Gastrocnemius medialis (tissue), 4 donors: ENCODE results near the gene TPRKB. TPM values are rescaled to one million over a fixed set of nuclear protein-coding genes. Genes with fewer than 3 reads are reported as not detected.

Experiments
- ATAC-seq, 2 donors: fragments of 150-250 bp; one replicate each; pipeline ENCODE4 v1.9.1; 2016
- DNase-seq, 2 donors: peaks; one replicate each; pipeline ENCODE4 v3.0.0-alpha.2; 2019
- H3K27ac ChIP-seq, 4 donors: fragments of 200-600 bp; sonication (generic); 1 replicate in 1 of 4; 2 replicates in 3 of 4; pipeline ENCODE4 v1.5.1; 2016 to 2018; ENCODE audit warnings: mild to moderate bottlenecking in 2 of 4, moderate library complexity in 1 of 4
- H3K27me3 ChIP-seq, 3 donors: fragments of 200-600 bp; sonication (generic) in 2 of 3; 1 replicate in 1 of 3; 2 replicates in 2 of 3; pipeline versions ENCODE4 v1.5.1 to v1.6.0; 2016 to 2019; ENCODE audit warnings: mild to moderate bottlenecking in 1 of 3, moderate library complexity in 1 of 3
- H3K36me3 ChIP-seq, 2 donors: fragments of 200-600 bp; sonication (generic) in 1 of 2; one replicate each; pipeline ENCODE4 v1.5.1; 2017 to 2018
- H3K4me1 ChIP-seq, 2 donors: fragments of 200-600 bp; sonication (generic) in 1 of 2; one replicate each; pipeline ENCODE4 v1.5.1; 2016 to 2017; ENCODE audit warnings: mild to moderate bottlenecking in 2 of 2
- H3K4me3 ChIP-seq, 4 donors: fragments of 200-600 bp; sonication (generic) in 3 of 4; 1 replicate in 1 of 4; 2 replicates in 3 of 4; pipeline ENCODE4 v1.5.1; 2016 to 2019; ENCODE audit warnings: mild to moderate bottlenecking in 2 of 4
- H3K9me3 ChIP-seq, 3 donors: fragments of 200-600 bp; sonication (generic) in 2 of 3; 1 replicate in 1 of 3; 2 replicates in 2 of 3; pipeline ENCODE4 v1.5.1; 2016 to 2019
- CTCF ChIP-seq, 5 experiments: fragments of 450-650 bp in 3 of 5; fragments of 200-600 bp in 2 of 5; sonication (generic) in 2 of 5; IDR thresholded peaks in 4 of 5; conservative IDR thresholded peaks in 1 of 5; 1 replicate in 4 of 5; 2 replicates in 1 of 5; pipeline ENCODE4 v1.5.1; 2016 to 2019; ENCODE audit warnings: antibody characterized with exemption in 5 of 5, mild to moderate bottlenecking in 3 of 5, moderate library complexity in 3 of 5
- POLR2A ChIP-seq, 2 donors: fragments of 450-650 bp; IDR thresholded peaks; one replicate each; pipeline ENCODE4 v1.6.1; 2017; ENCODE audit warnings: antibody characterized with exemption in 2 of 2, mild to moderate bottlenecking in 2 of 2, moderate library complexity in 2 of 2
- in situ Hi-C, 4 donors: fragments of 200-750 bp; cut with MboI; loops; one replicate each; pipeline versions ENCODE4 v1.15.0 to v1.8.0; 2017; ENCODE audit warnings: low sequenced_read_pairs in 4 of 4
- intact Hi-C: fragments of 100-400 bp; cut with DNase I; formaldehyde crosslinking; loops from one replicate; pipeline ENCODE4 v1.15.1; 2023; ENCODE audit warnings: low total_unique reads
- total RNA-seq, 4 donors: library from RNA; depleted of rRNA; stranded (reverse); fragments of >200 nt; gene quantifications; one replicate each; pipeline versions ENCODE4 v1.1.0 to v1.2.3, GENCODE V29; 2016

Gene TPRKB
- total RNA-seq, 4 donors from 2014 or later = 49.4 to 90.1 (median 55.9) TPM

DNA sequence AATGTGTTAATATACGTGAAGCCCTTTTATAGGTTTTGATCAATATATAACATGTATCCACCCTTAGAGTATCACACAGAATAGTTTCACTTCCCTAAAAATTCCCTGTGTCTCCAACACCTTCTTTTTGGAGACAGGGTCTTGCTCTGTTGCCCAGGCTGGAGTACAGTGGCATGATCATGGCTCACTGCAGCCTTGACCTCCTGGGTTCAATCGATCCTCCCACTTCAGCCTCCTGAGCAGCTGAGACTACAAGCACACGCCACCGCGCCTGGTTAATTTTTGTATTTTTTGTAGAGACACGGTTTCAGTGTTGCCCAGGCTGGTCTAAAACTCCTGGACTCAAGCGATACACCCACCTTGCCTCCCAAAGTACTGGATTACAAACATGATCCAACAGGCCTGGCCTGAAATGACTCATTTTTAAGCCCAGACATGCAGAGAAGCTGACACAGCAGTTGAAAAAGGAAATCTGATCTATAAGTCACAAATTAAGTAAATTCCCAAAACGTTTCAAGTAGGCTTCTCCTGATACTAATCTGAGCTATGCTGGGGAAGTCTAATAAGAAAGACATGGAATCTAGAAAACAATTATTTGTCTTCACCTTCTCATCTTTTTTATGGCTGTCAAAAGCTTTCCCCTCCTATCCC, 39.8 kb upstream of the TPRKB start:
- H3K4me1 ChIP-seq = peaks cover 13 to 15% of the 10 kb centered on the region in 2 donors
- TF ChIP-seq CTCF (IDR thresholded peaks at IDR 0.05 in 4 of 5, conservative IDR thresholded peaks at IDR 0.05 in 1 of 5) (no peak), POLR2A (IDR thresholded peaks at IDR 0.05) (no peak)
- ATAC-seq (no peak), DNase-seq (no peak)
- H3K27me3 ChIP-seq = no peaks in the 10 kb centered on the region
- intact Hi-C loops (loop anchor here (10.0 kb wide), 1 partner anchor 82 kb away; no protein-coding TSS in a partner anchor), in situ Hi-C loops (loop anchor here in 2 of 4 donors (25.0 kb wide), 1 partner anchor 90 kb away; no protein-coding TSS in a partner anchor)
- no peak overlapping the region for H3K4me3 ChIP-seq
- no peaks in the 10 kb centered on the region for H3K9me3 ChIP-seq
- peaks cover 0 to 51% of the 10 kb centered on the region in 2 donors for H3K36me3 ChIP-seq
- H3K27ac ChIP-seq = no peak overlapping the region

DNA sequence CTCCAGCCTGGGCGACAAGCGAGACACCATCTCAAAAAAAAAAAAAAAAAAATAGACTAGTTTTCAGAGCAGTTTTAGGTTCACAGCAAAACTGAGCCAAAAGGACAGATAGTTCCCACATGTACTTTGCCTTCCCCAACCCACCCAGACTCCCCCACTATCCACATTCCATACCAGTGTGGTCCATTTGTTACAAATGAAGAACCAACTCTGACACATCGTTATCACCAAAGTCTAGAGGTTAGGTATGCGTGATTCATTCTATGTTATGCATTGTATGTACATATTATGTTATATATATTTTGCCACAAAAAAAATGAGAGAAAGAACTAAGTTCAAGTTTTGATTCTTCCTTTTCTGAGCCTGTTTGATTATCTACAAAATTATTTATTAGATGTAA, 39.2 kb upstream of the TPRKB start:
- Histone ChIP-seq H3K4me3 (no peak overlapping the region), H3K27me3 (no peaks in the 10 kb centered on the region), H3K27ac (no peak overlapping the region), H3K36me3 (peaks cover 0 to 55% of the 10 kb centered on the region in 2 donors), H3K9me3 (no peaks in the 10 kb centered on the region), H3K4me1 (peaks cover 13 to 15% of the 10 kb centered on the region in 2 donors)
- ATAC-seq (no peak), DNase-seq (no peak)
- TF ChIP-seq POLR2A (IDR thresholded peaks at IDR 0.05) (no peak), CTCF (IDR thresholded peaks at IDR 0.05 in 4 of 5, conservative IDR thresholded peaks at IDR 0.05 in 1 of 5) (no peak)
- in situ Hi-C loops = loop anchor here in 2 of 4 donors (25.0 kb wide), 1 partner anchor 89 kb away; no protein-coding TSS in a partner anchor
- intact Hi-C loops = loop anchor here (10.0 kb wide), 1 partner anchor 82 kb away; no protein-coding TSS in a partner anchor

GRCh38 chr2:73772819-73773218, 35.7 kb upstream of the TPRKB start:
- in situ Hi-C loops = no loop called here
- DNase-seq (no peak), ATAC-seq (no peak)
- Histone ChIP-seq H3K27ac (no peak overlapping the region), H3K4me3 (no peak overlapping the region), H3K9me3 (no peaks in the 10 kb centered on the region), H3K27me3 (no peaks in the 10 kb centered on the region), H3K4me1 (no peaks in the 10 kb centered on the region), H3K36me3 (peaks cover 4 to 76% of the 10 kb centered on the region in 2 donors)
- intact Hi-C loops = loop anchor here (10.0 kb wide), 1 partner anchor 78 kb away; no protein-coding TSS in a partner anchor
- TF ChIP-seq CTCF (IDR thresholded peaks at IDR 0.05 in 4 of 5, conservative IDR thresholded peaks at IDR 0.05 in 1 of 5) = no peak
- TF ChIP-seq POLR2A (IDR thresholded peaks at IDR 0.05) = no peak

- intact Hi-C loops = loop anchor here (10.0 kb wide), 1 partner anchor 76 kb away; no protein-coding TSS in a partner anchor
Measured at GRCh38 chr2:73770725-73771124, 33.6 kb upstream of the TPRKB start.

More at GRCh38 chr2:73770725-73771124, 33.6 kb upstream of the TPRKB start:
- no peaks in the 10 kb centered on the region for H3K9me3 ChIP-seq
- DNase-seq (no peak), ATAC-seq (no peak)
- no peak overlapping the region for H3K27ac ChIP-seq
- in situ Hi-C loops = no loop called here
- H3K4me1 ChIP-seq = no peaks in the 10 kb centered on the region
- H3K36me3 ChIP-seq = peaks cover 4 to 80% of the 10 kb centered on the region in 2 donors
- H3K4me3 ChIP-seq = no peak overlapping the region
- no peaks in the 10 kb centered on the region for H3K27me3 ChIP-seq
- no peak for TF ChIP-seq POLR2A (IDR thresholded peaks at IDR 0.05)
- no peak for TF ChIP-seq CTCF (IDR thresholded peaks at IDR 0.05 in 4 of 5, conservative IDR thresholded peaks at IDR 0.05 in 1 of 5)
